ENCODE data around the gene RPS6KB2. TPM values are rescaled to one million over a fixed set of nuclear protein-coding genes. Genes with fewer than 3 reads are reported as not detected.

RPS6KB2 gene
- total and polyA plus RNA-seq, 10 of the 15 experiments (the other 5 are each of a cell fraction or from before 2014, with no cell fraction given): 0.39 to 101 (median 58.4) TPM

DNA sequence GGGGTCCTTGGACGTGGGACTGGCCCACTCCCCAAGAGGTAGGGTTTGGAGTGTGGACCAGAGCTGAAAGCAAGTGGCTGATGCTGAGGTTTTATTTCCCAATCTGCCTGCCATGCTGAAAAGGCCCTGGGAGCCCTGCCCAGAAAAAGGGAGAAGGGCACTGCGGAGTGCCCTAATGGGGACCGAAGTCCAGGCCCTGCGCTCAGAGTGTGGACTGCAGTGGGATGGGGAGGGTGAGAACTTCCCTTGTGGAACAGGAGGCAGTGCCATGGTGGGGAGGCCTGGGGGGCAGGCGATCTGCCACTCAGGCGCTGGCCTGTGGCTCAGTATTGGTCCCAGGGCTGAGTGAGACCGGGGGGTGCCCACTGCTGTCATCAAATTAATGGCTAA lies 19.9 kb downstream of the RPS6KB2 start:
- no peak overlapping the region for H3K9ac ChIP-seq (ENCODE audit: control insufficient read depth, insufficient read depth, low read length)
- ChIA-PET CTCF (interaction anchor here (0.7 to 1.5 kb wide), 3 partner anchors 11 to 12 kb away, joined by 3 to 6 read pairs (median 4); no protein-coding TSS in a partner anchor), POLR2A (interaction anchor here (1.9 kb wide), 2 partner anchors 13 to 36 kb away, joined by 4 to 7 read pairs; no protein-coding TSS in a partner anchor), RAD21 (ENCODE audit: unreplicated experiment) (no interaction called here), SMC1A (ENCODE audit: uncharacterized antibody, unreplicated experiment) (interaction anchor here (1.3 kb wide), 1 partner anchor 11 kb away, joined by 6 read pairs; the partner anchor contains the start of gene PTPRCAP)
- intact Hi-C loops (cut with micrococcal nuclease; ENCODE audit: unreplicated experiment) (no loop called here), in situ Hi-C loops (cut with MboI) (no loop called here)
- no peaks in the 10 kb centered on the region for H3K36me3 ChIP-seq (ENCODE audit: control insufficient read depth in 2 of 2, insufficient read depth in 2 of 2, low read length in 1 of 2)
- ATAC-seq: no peak
- 0 out of 2 replicates have a peak, but pooled peaks have one; percentile 19 for TF ChIP-seq POLR2A (IDR thresholded peaks at IDR 0.05; ENCODE audit: low read depth, low read length)
- no peak for TF ChIP-seq RAD51 (IDR thresholded peaks at IDR 0.05)
- peaks cover 32% of the 10 kb centered on the region for H3K4me1 ChIP-seq (ENCODE audit: control insufficient read depth, insufficient read depth, low read length)
- H3K4me2 ChIP-seq (ENCODE audit: control insufficient read depth, insufficient read depth): no peak overlapping the region
- 96% methylated on average over 7 of the region's 7 CpGs for WGBS (ENCODE audit: insufficient coverage, insufficient replicate concordance, low lambda C conversion rate, missing lambda C conversion rate)
- no TSS peak for BruUV-seq (replicated peaks)
- no peak overlapping the region for H3K4me3 ChIP-seq
- no peaks in the 10 kb centered on the region for H4K20me1 ChIP-seq (ENCODE audit: control insufficient read depth, insufficient read depth)
- no peak for DNase-seq (ENCODE audit: low read depth, low spot score)
- peaks cover 10% of the 10 kb centered on the region for H3K79me2 ChIP-seq (ENCODE audit: control insufficient read depth, insufficient read depth, low read length)
- H2AFZ ChIP-seq (ENCODE audit: control insufficient read depth, low read depth, low read length): no peak overlapping the region
- H3K27me3 ChIP-seq (replicated peaks in 1 of 2; ENCODE audit: control insufficient read depth in 2 of 2, insufficient read depth in 2 of 2, low read length in 1 of 2): no peaks in the 10 kb centered on the region
- H3K27ac ChIP-seq (ENCODE audit: control insufficient read depth, insufficient read depth): no peak overlapping the region
- H3K9me3 ChIP-seq (replicated peaks; ENCODE audit: control insufficient read depth, insufficient read depth, low read length): no peaks in the 10 kb centered on the region
- FAIRE-seq: no peak

DNA sequence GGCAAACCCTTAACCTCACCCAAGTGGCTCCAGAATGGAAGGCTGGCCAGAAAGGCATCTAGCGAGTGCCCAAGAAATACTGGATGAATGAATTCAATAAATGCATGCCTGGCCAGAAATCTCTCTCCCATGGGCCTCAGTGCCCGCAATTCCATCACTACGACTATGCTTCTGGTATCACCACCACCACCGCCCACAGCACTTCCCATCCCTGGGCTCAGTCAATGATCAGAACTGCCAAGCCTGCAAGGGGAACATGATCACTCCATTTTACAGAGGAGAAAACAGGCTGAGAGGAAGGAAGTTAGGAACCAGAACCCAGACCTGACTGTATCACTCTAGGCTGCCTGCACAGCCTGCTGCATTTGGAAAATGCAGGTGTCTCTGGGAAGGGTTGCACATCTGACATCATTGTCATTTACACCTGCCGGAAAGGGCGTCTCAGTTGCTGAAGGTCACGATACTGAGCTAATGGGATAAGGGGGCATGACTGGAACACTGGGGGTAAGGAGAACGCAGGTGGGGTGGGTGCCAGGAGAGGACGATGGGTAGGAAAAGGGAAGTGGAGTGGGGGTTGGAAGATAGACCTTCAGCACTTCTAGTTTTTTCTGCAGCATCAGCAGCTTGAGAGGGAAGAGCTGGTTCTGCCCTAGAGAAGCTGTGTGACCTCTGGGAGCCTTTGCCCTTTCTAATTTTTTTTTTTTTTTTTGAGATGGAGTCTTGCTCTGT lies 21.0 kb downstream of the RPS6KB2 start:
- intact Hi-C loops (cut with micrococcal nuclease; ENCODE audit: unreplicated experiment) (no loop called here), in situ Hi-C loops (cut with MboI) (no loop called here)
- H3K27me3 ChIP-seq (replicated peaks in 1 of 2; ENCODE audit: control insufficient read depth in 2 of 2, insufficient read depth in 2 of 2, low read length in 1 of 2): no peaks in the 10 kb centered on the region
- no peak for FAIRE-seq
- BruUV-seq (replicated peaks): no TSS peak
- RAD21 ChIA-PET (ENCODE audit: unreplicated experiment): no interaction called here
- H3K9me3 ChIP-seq (replicated peaks; ENCODE audit: control insufficient read depth, insufficient read depth, low read length): no peaks in the 10 kb centered on the region
- no peak overlapping the region for H2AFZ ChIP-seq (ENCODE audit: control insufficient read depth, low read depth, low read length)
- no peak overlapping the region for H3K4me2 ChIP-seq (ENCODE audit: control insufficient read depth, insufficient read depth)
- CTCF ChIA-PET: interaction anchor here (0.6 to 1.2 kb wide), 4 partner anchors 10 to 48 kb away, joined by 3 to 5 read pairs (median 4); partner anchors contain the start of gene PPP1CA
- no peak overlapping the region for H3K4me3 ChIP-seq
- H3K4me1 ChIP-seq (ENCODE audit: control insufficient read depth, insufficient read depth, low read length): peaks cover 30% of the 10 kb centered on the region
- H3K27ac ChIP-seq (ENCODE audit: control insufficient read depth, insufficient read depth): no peak overlapping the region
- peaks cover 10% of the 10 kb centered on the region for H3K79me2 ChIP-seq (ENCODE audit: control insufficient read depth, insufficient read depth, low read length)
- POLR2A ChIA-PET: interaction anchor here (0.7 to 1.9 kb wide), 8 partner anchors 9 to 1012 kb away, joined by 4 to 7 read pairs (median 4); partner anchors contain the start of gene PPP1CA
- SMC1A ChIA-PET (ENCODE audit: uncharacterized antibody, unreplicated experiment): interaction anchor here (0.8 to 1.2 kb wide), 2 partner anchors 25 to 48 kb away, joined by 3 read pairs; partner anchors contain the start of gene PPP1CA
- TF ChIP-seq BRCA1 (IDR thresholded peaks at IDR 0.05; ENCODE audit: low read depth, low read length) (no peak), CHD2 (IDR thresholded peaks at IDR 0.05; ENCODE audit: borderline replicate concordance, low read depth, low read length) (no peak), RB1 (IDR thresholded peaks at IDR 0.05; ENCODE audit: borderline replicate concordance) (no peak), NFXL1 (IDR thresholded peaks at IDR 0.05; ENCODE audit: borderline replicate concordance) (no peak), KDM1A (IDR thresholded peaks at IDR 0.05; ENCODE audit: borderline replicate concordance) (no peak), ASH2L (IDR thresholded peaks at IDR 0.05; ENCODE audit: borderline replicate concordance, low read depth) (no peak), NFIC (IDR thresholded peaks at IDR 0.05; ENCODE audit: low read depth, low read length) (no peak)
- no peak overlapping the region for H3K9ac ChIP-seq (ENCODE audit: control insufficient read depth, insufficient read depth, low read length)
- H4K20me1 ChIP-seq (ENCODE audit: control insufficient read depth, insufficient read depth): no peaks in the 10 kb centered on the region
- ATAC-seq: no peak
- 61% methylated on average over 9 of the region's 9 CpGs for WGBS (ENCODE audit: insufficient coverage, insufficient replicate concordance, low lambda C conversion rate, missing lambda C conversion rate)
- no peak for DNase-seq (ENCODE audit: low read depth, low spot score)
- no peaks in the 10 kb centered on the region for H3K36me3 ChIP-seq (ENCODE audit: control insufficient read depth in 2 of 2, insufficient read depth in 2 of 2, low read length in 1 of 2)
